NCI-H345 treated with DMSO at 0.1 percent for 48 hours (cell line): Measurements from ENCODE around the gene DIDO1.

Source experiments
- DNase-seq: peaks from one replicate; lab custom pipeline; 2025; ENCODE audit not compliant: unreplicated experiment; lab: John Stamatoyannopoulos, UW

The DIDO1 gene

GRCh38 chr20:62926229-62927127, at the start of gene DIDO1:
DIDO1 (minus strand) TSS chr20:62926505.
- DNase-seq, result peak; percentile 82

- DNase-seq, result no peak
Observed at GRCh38 chr20:62975251-62975760, 49.0 kb upstream of the DIDO1 start.

GRCh38 chr20:62972845-62973745, 46.8 kb upstream of the DIDO1 start:
- no peak for DNase-seq

GRCh38 chr20:62971950-62972844, 45.9 kb upstream of the DIDO1 start:
- DNase-seq, result peak; percentile 75

- DNase-seq, result no peak
Observed at GRCh38 chr20:62971211-62971949, 45.1 kb upstream of the DIDO1 start.

GRCh38 chr20:62970307-62971210, 44.3 kb upstream of the DIDO1 start:
- DNase-seq, result no peak

- no peak for DNase-seq
Observed at GRCh38 chr20:62969939-62970306, 43.6 kb upstream of the DIDO1 start.

GRCh38 chr20:62969179-62969760, 43.0 kb upstream of the DIDO1 start:
- no peak for DNase-seq

GRCh38 chr20:62968378-62969178, 42.3 kb upstream of the DIDO1 start:
- no peak for DNase-seq

GRCh38 chr20:62967628-62968351, 41.5 kb upstream of the DIDO1 start:
- DNase-seq, result no peak

- no peak for DNase-seq
Observed at GRCh38 chr20:62967149-62967501, 40.8 kb upstream of the DIDO1 start.

- no peak for DNase-seq
Observed at GRCh38 chr20:62966212-62967148, 40.2 kb upstream of the DIDO1 start.

- no peak for DNase-seq
Observed at GRCh38 chr20:62965363-62965771, 39.1 kb upstream of the DIDO1 start.

GRCh38 chr20:62964700-62965099, 38.4 kb upstream of the DIDO1 start:
- DNase-seq, result no peak

GRCh38 chr20:62963614-62964397, 37.5 kb upstream of the DIDO1 start:
- DNase-seq, result no peak
